GM19324 (cell line): ENCODE results near the gene FERMT2.

Experiments
- ATAC-seq: cut with Tn5 transposase; IDR thresholded peaks from one replicate; pipeline ENCODE4 v1.9.1; 2021; ENCODE audit warnings: mild to moderate bottlenecking, moderate library complexity; ENCODE audit not compliant: unreplicated experiment, low FRiP score

Gene FERMT2

DNA sequence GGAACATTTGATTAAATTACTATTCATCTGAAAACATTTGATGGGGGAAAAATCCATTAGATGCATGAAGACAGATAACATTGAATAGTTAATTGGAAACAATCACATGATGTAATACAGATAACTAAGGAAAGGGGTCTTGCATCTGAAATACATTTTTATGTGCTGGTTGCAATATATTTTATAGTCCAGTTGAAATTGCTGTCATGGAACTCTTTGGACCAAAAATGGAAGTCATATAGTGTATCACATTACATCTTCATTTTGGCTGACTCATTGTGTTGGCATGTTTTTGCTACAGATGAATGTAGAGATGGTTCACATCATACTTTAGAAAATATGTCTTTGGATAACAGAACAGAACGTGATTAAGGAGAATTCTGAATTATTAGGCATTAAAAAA is 116.4 kb downstream of the FERMT2 start:
- no peak for ATAC-seq

DNA sequence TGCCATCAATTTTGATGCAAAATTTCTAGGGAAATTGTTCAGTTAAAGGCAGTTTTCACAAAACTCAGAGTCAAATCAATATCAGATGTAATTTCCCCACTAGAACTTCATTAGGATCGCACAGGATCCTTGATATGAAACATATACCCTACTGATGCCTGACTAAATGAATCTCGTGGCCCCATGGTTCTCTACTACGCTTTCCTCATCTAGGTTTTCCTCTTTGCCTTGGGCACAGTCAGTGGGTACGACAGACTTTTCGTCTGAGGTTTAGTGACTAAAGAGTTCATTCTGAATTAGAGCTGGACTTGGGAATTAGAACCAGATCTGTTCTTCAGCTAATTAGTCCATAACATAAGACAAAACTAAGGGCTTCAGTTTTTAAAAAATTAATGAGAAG is 117.0 kb downstream of the FERMT2 start:
- ATAC-seq = no peak

DNA sequence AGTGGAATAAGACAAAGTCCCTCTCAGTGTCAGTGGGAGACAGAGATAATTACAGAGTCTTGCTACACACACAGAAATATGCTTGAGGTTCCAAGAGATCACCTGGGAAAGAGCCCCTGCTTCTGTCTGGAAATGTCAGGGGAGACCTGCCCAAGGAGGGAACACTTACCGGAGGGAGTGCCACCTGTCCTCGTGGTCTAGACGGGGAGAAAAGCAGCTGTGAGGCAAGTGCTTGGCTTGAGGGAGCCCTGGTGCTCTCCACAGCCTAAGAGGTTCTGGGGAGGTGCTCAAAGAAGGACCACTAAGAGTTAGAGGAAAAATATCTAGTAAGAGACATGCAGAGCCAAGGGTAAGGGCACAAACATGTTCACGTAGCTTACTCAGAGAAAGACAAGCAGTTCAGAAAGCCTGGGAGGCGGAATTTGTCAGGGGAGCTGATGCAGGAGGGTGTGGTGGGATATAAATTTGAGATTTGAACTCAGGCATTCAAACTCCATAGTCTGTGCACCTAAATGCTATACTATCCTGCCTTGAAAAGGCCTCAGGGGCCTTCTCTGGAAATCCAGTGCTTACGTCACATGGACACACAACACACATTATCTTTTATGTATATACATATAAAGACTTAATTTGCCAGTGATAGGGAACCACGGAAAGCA is 121.2 kb downstream of the FERMT2 start:
- no peak for ATAC-seq

DNA sequence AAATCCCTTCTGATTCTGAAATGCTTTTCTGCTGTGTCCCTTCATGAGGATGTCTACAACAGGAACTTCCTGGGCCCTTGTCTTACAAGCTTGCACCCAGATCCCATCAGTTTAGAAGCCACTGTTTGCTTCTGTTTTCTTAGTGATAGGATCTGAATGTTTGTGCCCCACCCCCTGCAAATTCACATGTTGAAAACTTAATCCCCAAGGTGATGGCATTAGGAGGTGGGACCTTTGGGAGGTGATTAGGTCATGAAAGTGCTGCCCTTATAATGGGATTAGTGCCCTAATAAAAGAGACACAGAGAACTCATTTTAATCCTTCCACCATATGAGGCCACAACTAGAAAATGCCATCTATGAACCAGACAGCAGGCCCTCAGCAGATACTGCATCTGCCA is 123.4 kb downstream of the FERMT2 start:
- ATAC-seq = no peak

DNA sequence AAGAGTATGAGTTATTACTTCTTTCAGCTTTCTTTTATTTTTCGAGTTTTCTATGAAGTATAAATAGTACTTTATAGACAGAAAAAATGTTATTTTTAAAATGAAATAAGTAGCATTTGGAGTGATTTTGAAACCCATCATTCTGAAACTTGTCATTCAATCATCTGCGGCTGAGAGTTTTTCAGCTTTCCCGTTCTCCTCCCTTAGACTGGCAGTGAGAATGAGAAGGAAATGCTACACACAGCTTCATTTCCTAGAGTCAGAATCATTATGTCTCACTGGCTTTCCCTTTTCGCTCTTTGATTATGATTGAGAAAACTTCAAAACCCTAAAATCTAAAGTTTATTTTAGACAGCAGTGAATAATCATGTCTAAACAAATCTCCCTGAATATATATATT is 125.8 kb downstream of the FERMT2 start:
- no peak for ATAC-seq

DNA sequence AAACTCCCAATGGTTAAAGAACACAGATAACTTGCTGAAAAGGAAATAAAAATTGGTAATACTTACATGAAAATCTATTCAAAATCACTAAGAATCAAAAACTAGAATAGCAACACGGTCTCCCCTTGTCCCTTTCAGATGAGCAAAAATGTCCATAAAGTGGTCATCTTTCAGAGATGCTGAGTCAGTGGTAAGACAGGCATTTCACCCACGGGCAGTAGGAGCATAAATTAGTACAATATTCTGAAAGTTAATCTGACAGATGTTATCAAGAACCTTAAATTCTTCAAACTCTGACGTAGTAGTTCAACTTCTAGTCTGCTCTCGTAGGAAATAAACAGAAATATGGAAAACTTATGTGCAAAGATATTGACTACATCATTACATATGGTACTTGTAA is 126.4 kb downstream of the FERMT2 start:
- no peak for ATAC-seq

DNA sequence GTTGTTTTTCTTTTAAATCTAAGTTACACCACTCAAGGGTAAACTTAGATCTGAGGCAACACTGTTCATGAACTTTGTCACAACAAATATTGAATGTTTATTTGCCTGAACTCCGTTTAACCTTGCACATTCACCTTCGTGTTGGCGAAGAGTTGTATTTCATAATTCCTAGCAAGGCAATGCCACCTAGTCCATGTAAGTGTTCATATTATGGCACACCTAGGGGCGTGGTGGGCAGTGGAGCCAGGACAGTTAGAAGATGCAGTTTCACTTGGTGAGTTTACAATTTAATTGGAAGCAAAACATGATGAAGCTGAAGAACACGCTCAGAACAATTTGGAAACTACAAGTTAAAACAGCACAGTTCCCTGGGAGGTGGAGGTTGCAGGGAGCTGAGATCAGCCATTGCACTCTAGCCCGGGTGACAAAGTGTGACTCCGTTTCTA is 129.0 kb downstream of the FERMT2 start:
- no peak for ATAC-seq

DNA sequence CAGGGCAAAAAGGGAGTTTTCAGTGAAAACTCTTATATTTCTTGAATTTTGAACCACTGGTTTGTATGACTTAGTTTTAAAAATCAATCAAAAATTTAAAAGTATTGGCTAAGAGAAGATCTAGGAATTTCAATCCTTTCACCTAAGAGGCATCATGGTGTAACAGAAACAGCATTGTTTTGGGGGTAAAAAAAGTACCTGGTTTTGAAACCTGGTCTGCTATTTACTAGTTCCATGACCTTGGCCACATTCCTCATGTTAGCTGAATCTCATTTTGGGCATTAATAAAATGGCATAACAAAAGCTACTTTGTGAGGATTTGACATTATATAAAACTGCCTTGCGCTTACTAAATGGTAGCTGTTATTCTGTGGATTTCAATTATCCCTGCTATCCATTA is 142.7 kb downstream of the FERMT2 start:
- no peak for ATAC-seq
